Effector memory CD8-positive, alpha-beta T cell (primary cell): ENCODE measurements around the gene HIPK2.
"Not testable (repeated sequence)": the region's sequence is repeated elsewhere in the genome, so short reads cannot be mapped to it uniquely, and the experiment has no call there.

Experiments
- ATAC-seq: fragments of 150-1000 bp; cut with Tn5 transposase; replicated peaks from 2 replicates; pipeline ENCODE4 v1.10.0; 2021; ENCODE audit warnings: mild to moderate bottlenecking, moderate library complexity
- DNase-seq, 3 experiments: peaks; one replicate each; pipeline ENCODE4 v3.0.0; 2021
- H3K27ac Mint-ChIP-seq, 2 donors: one replicate each; pipeline ENCODE4 v1.8.0; 2022; ENCODE audit warnings: mild to moderate bottlenecking in 2 of 2, mixed read lengths in 2 of 2, moderate library complexity in 2 of 2
- H3K27me3 Mint-ChIP-seq, 2 donors: one replicate each; pipeline ENCODE4 v1.8.0; 2022; ENCODE audit warnings: mixed read lengths in 2 of 2
- H3K36me3 Mint-ChIP-seq: one replicate; pipeline ENCODE4 v1.8.0; 2022; ENCODE audit warnings: mild to moderate bottlenecking, moderate library complexity, mixed read lengths; ENCODE audit not compliant: insufficient read depth
- H3K4me1 Mint-ChIP-seq, 2 donors: one replicate each; pipeline ENCODE4 v1.8.0; 2022; ENCODE audit warnings: low read depth in 2 of 2, mixed read lengths in 2 of 2
- H3K4me3 Mint-ChIP-seq, 2 donors: one replicate each; pipeline ENCODE4 v1.8.0; 2022; ENCODE audit warnings: mild to moderate bottlenecking in 2 of 2, mixed read lengths in 2 of 2, moderate library complexity in 2 of 2
- H3K9me3 Mint-ChIP-seq, 2 donors: one replicate each; pipeline ENCODE4 v1.8.0; 2022; ENCODE audit warnings: mixed read lengths in 2 of 2

Gene HIPK2

DNA sequence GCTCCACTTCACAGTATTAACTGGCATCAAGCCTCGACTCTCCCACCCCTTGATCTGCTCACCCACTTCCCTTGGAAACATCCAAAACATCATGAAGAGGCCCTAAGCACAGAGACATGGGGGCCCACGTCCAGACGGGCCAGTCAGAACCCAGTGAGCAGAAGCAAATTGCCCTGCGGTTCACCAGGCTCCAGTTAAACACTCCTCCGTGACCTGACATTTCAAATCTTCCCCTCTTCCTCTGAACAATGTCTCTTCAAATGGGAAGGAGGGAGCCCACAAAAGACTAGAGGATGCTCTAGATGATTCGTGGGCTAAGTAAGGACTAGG is 209.5 kb downstream of the HIPK2 start:
- H3K27me3 Mint-ChIP-seq, result no peaks in the 10 kb centered on the region
- H3K27ac Mint-ChIP-seq, result no peak overlapping the region
- no peaks in the 10 kb centered on the region for H3K9me3 Mint-ChIP-seq
- DNase-seq, result no peak
- peaks cover 5% of the 10 kb centered on the region for H3K36me3 Mint-ChIP-seq
- no peaks in the 10 kb centered on the region for H3K4me1 Mint-ChIP-seq
- no peak overlapping the region for H3K4me3 Mint-ChIP-seq
- no peak for ATAC-seq

DNA sequence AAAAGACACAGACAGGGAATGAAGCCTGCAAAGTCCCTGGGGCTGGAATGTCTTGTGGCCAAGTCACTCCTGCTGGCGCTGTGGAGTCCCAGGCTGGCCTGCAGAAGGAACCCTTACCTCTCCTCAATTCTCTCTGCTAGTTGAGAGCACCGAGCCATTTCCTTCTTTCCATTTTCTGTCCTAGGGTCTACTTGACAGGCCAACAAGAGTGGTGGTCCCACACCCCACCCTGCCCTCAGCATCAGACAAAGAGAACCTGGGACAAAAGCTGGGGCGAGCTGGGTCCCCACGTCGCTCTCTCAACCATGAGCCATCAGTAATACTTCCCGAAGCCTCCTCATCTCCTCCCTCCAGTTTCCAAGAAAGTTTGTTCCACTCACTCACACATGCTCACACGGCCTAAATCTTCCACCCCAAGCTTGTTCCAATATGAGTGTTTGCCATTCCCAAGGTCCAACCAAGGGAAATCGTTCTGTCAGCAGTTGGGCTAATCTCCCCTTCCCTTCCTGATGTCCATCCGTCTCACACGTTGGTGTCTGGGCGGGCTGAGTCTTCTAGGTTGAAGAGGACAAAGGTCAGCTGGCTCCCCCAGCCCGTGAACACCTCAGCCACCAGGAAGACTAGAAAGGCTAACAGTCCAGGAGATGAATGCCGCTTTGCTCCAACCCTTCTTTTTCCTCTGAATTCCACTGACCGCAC is 210.0 kb downstream of the HIPK2 start:
- Mint-ChIP-seq H3K27ac (no peak overlapping the region), H3K4me1 (no peaks in the 10 kb centered on the region), H3K4me3 (no peak overlapping the region), H3K36me3 (no peaks in the 10 kb centered on the region), H3K27me3 (no peaks in the 10 kb centered on the region), H3K9me3 (no peaks in the 10 kb centered on the region)
- DNase-seq (no peak), ATAC-seq (no peak)

DNA sequence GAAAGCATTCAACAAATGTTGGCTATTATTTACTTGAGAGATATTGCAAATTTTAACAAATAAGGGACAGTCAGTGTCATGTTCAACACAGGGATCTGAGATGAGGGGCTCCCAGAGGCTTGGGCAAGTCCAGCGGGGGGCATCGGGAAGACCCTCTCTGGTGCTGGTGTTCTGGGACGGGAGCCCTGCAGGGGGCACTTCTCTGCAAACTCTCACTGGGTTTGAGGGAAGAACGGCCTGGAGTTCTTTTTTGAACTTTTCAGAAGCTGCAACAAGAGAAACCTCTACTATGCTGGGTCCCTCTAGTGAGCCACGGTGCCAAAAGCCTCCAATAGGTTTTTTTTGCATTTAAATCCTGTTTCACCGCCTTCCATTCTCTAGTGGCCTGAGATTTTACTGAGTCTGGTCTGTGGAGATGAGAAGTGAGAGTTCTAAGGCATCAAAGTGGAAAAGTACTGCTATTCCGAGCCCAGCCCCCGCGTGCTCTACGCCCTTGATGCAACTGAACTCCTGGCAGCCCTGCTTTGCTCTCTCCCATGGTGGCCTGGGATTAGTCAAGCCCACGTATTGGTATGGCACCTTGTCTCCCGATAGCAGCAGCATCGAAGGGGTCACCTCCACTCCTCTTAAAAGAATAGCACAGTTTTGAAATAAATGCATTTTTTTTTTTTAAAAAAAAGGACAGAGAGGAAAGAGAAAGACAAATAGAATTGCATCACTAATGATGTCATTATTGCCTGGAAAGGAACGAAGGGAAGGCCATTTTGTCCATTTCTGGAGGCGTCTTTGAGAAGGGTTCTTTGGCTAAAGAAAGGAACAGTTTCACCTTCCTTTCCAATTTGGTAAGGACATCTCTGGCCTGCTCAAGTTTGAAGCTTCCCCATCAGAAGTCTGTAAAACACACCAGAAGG is 210.8 kb downstream of the HIPK2 start:
- DNase-seq (no peak), ATAC-seq (no peak)
- Mint-ChIP-seq H3K4me3 (no peak overlapping the region), H3K9me3 (no peaks in the 10 kb centered on the region), H3K27ac (peak overlapping the region in 1 of 2 donors; percentile 6), H3K36me3 (no peaks in the 10 kb centered on the region), H3K27me3 (no peaks in the 10 kb centered on the region), H3K4me1 (no peaks in the 10 kb centered on the region)

DNA sequence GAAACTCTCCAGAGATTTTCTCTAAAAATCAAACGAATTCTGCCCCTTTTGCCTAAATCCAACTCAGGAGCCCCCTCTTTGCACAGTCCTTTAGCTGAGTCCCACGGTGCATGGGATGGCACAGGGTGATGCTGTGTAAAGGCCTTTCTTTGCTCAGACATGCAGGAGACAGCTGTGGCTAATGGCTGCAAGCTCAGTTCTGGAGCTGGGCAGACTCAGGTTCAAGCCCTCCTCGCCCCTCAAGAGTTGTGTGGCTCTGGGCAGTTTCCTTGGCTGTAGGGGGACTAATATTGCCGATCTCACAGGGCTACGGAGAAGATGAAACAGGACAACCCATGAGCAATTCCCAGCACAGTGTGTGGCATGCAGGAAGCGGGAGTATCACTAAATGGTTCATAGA is 211.7 kb downstream of the HIPK2 start:
- H3K27me3 Mint-ChIP-seq, result no peaks in the 10 kb centered on the region
- no peaks in the 10 kb centered on the region for H3K9me3 Mint-ChIP-seq
- no peak overlapping the region for H3K27ac Mint-ChIP-seq
- H3K36me3 Mint-ChIP-seq, result no peaks in the 10 kb centered on the region
- no peaks in the 10 kb centered on the region for H3K4me1 Mint-ChIP-seq
- DNase-seq, result no peak
- no peak for ATAC-seq
- no peak overlapping the region for H3K4me3 Mint-ChIP-seq

DNA sequence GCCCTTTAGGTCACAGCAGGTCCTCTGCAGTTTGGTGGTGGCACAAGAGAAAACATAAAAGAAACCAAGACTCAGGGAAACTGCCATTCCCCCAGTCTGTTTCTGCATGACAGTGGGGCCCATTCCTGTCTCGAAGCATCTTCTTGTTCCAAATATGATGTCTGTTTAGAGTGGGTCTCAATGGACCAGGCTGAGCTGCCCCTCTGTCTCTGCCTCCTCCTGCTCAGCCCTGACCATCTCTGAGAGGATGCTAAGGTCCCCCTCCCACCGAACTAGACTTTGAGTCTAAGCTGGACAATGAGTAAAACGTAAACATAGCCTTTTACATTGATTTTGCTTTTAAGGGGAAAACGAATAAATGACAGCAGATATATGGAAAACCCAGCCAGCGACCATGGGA is 213.9 kb downstream of the HIPK2 start:
- Mint-ChIP-seq H3K27ac (no peak overlapping the region), H3K27me3 (peaks cover 8 to 12% of the 10 kb centered on the region in 2 donors), H3K9me3 (no peaks in the 10 kb centered on the region), H3K4me3 (no peak overlapping the region), H3K36me3 (no peaks in the 10 kb centered on the region), H3K4me1 (no peaks in the 10 kb centered on the region)
- ATAC-seq (no peak), DNase-seq (no peak)

DNA sequence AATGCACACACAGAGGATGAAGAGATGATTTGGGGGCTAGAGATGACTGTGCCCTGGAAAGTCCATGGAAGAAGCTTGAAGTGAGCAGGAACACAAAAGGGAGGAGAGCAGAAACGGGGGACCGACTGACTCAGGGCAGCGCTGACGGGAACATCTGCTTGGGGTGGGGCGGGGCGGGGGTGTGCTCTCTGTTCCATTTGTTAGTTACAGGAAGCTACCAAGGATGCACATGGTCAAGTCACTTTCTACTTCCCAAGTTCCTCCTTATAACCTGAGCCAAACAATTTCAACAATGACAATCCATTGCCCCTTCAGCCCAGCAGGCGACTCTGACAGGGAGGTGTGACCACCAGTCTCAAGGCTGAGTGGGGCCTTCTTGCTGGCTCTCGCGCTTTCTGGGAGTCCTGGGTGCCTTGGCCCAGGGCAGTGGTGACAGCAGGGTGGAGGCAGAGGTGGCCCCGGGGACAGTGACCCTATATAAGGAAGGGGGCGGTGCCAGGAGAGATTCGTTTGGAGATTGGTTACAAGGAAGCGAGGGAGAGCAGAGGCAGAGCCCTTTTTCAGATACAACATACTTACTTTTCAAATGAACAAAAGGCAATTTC is 214.7 kb downstream of the HIPK2 start:
- DNase-seq (no peak), ATAC-seq (no peak)
- H3K4me1 Mint-ChIP-seq, result no peaks in the 10 kb centered on the region
- no peak overlapping the region for H3K4me3 Mint-ChIP-seq
- peaks cover 13 to 18% of the 10 kb centered on the region in 2 donors for H3K27me3 Mint-ChIP-seq
- no peaks in the 10 kb centered on the region for H3K9me3 Mint-ChIP-seq
- no peaks in the 10 kb centered on the region for H3K36me3 Mint-ChIP-seq
- no peak overlapping the region for H3K27ac Mint-ChIP-seq

DNA sequence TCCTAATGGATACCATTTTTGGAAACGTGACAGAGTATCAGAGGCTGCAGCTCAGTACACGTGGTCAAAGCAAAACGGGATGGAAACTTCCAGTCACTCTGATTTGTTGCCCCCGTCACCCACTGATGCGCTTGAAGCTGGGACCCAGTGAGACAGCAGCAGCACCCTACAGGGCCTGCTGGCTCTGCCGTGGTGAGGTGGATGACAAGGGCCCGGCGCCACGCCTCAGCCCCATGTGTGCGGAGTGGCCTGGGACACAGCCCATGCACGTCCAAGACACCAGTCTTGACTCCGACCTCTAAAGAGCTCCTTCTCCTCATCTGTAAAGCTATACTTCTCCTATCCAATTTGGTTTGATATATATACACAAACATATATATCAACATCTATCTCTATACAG is 215.3 kb downstream of the HIPK2 start:
- Mint-ChIP-seq H3K36me3 (no peaks in the 10 kb centered on the region), H3K4me1 (no peaks in the 10 kb centered on the region), H3K27me3 (peaks cover 19 to 23% of the 10 kb centered on the region in 2 donors), H3K4me3 (no peak overlapping the region), H3K9me3 (no peaks in the 10 kb centered on the region), H3K27ac (no peak overlapping the region)
- DNase-seq (no peak), ATAC-seq (no peak)

DNA sequence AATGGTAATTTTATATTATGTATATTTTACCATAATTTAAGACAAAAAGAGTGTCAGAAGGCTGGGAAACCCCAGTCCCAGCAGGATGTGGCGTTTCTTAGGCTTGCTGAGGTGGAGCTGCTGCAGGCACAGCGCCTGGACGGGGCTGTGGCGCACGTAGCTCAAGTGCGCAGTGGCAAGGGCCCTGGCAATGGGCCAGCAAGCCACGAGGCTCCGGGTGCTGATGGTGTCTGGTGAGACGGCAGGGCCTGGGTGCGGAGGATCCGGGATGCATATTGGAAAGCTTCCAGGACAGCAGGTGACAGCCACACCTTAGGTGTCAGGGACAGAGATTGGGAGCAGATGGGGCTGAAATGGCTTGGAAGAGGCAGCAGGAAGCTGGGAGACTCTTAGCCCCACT is 217.1 kb downstream of the HIPK2 start:
- peaks cover 24 to 28% of the 10 kb centered on the region in 2 donors for H3K27me3 Mint-ChIP-seq
- no peak overlapping the region for H3K27ac Mint-ChIP-seq
- no peaks in the 10 kb centered on the region for H3K36me3 Mint-ChIP-seq
- ATAC-seq, result no peak
- no peak for DNase-seq
- no peak overlapping the region for H3K4me3 Mint-ChIP-seq
- no peaks in the 10 kb centered on the region for H3K4me1 Mint-ChIP-seq
- H3K9me3 Mint-ChIP-seq, result no peaks in the 10 kb centered on the region

DNA sequence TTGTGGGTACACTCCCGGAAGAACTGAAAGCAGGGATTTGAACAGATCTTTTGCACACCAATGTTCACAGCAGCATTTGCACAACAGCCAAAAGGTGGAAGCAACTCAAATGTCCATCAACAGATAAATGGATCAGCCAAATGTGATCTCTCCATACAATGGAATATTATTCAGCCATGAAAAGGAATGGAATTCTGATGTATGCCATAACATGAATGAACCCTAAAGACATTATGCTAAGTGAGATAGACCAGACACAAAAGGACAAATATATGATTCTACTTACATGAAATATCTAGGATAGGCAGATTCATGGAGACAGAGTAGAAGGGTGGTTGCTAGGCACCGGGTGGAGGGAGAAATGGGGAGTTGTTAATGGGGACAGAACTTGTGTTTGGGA is 217.6 kb downstream of the HIPK2 start:
- Mint-ChIP-seq H3K36me3 (no peaks in the 10 kb centered on the region), H3K4me1 (no peaks in the 10 kb centered on the region), H3K4me3 (no peak overlapping the region), H3K27ac (no peak overlapping the region), H3K9me3 (no peaks in the 10 kb centered on the region), H3K27me3 (peaks cover 28 to 29% of the 10 kb centered on the region in 2 donors)
- ATAC-seq (no peak), DNase-seq (no peak)

DNA sequence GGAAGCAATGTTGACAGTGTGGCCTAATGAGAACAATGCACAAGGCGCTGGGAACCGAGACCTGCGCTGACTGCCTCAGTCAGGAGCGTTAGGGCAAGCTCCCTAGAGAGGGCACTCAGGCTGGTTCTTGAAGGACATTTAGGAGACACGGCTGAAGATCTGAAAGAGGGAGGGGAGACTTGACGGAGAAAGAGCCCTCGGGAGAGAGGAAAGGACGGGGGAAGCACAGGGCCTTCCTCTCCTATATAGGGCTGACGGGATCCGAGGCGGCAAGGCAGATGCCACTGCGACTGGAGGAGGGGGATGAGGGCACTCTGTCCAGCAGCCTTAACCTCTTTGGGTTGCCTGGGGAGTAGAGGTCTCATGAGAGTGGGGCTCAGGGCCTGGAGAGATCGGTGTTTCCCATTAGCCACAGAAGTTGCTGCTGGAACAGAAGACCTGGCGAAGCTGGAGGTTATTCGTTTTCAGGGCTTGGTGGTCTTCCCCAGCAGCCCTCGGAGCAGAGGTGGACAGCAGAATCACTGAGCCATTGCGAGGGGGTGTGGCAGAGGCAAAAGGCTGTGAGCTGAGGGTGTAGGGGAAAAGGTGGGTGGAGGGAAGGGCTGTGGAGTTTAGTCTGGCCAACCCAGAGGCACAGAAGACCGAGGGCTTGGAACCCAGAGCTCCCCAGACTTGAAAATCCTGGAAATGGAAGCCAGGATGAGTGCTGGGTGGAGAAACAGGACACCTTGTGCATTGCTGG is 218.3 kb downstream of the HIPK2 start:
- Mint-ChIP-seq H3K27ac (no peak overlapping the region), H3K4me1 (no peaks in the 10 kb centered on the region), H3K9me3 (no peaks in the 10 kb centered on the region), H3K36me3 (no peaks in the 10 kb centered on the region), H3K4me3 (no peak overlapping the region), H3K27me3 (peaks cover 35 to 36% of the 10 kb centered on the region in 2 donors)
- ATAC-seq, result no peak
- DNase-seq, result no peak

DNA sequence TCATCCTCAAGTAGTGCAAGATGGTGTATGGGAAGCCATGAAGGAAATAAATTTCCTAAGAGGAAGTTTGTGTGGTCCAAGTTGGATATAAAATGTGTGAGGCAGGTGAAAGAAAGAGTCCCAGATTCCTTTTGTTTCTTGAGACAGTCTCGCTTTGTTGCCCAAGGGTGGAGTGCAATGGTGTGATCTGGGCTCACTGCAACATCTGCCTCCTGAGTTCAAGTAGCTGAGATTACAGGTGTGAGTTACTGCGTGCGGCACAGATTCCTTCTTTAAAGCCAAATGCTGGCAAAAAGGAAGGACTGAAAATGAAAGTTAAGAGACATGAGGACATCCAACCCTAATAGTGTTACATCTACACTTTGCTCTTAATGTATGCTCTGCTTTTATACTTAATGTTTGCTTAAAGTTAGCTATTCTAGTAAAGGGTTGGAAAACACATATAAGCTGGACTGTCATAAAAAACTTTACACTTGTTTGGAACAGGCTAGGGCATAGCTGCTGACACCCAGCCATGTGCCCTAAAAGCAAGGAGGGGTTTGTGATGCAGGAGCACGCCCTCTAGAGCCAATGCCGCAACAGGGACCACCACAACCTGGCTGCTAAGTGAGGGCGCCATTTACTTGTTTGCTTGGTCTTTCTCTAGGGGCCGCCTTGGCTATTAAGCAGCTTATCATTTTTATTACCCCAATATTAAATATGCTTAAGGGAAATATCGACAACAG is 219.8 kb downstream of the HIPK2 start:
- H3K27ac Mint-ChIP-seq, result no peak overlapping the region
- no peaks in the 10 kb centered on the region for H3K9me3 Mint-ChIP-seq
- ATAC-seq (no peak), DNase-seq (no peak)
- no peak overlapping the region for H3K4me3 Mint-ChIP-seq
- no peaks in the 10 kb centered on the region for H3K36me3 Mint-ChIP-seq
- no peaks in the 10 kb centered on the region for H3K4me1 Mint-ChIP-seq
- H3K27me3 Mint-ChIP-seq, result peaks cover 42 to 50% of the 10 kb centered on the region in 2 donors

DNA sequence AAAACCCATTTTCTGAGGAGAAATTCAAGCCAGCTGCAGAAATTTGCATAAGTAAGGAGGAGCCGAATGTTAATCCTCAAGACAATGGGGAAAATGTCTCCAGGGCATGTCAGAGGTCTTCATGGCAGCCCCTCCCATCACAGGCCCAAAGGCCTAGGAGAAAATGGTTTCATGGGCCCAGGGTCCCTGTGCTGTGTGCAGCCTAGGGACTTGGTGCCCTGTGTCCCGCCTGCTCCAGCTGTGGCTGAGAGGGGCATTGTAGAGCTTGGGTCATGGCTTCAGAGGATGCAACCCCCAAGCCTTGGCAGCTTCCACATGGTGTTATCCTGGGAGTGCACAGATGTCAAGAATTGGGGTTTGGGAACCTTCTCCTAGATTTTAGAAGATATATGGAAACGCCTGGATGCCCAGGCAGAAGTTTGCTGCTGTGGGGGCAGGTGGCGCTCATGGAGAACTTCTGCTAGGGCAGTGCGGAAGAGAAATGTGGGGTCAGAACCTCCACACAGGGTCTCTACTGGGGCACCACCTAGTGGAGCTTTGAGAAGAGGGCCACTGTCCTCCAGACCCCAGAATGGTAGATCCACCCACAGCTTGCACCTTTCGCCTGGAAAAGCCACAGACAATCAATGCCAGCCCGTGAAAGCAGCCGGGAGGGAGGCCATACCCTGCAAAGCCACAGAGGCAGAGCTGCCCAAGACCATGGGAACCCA is 223.7 kb downstream of the HIPK2 start:
- H3K36me3 Mint-ChIP-seq, H3K4me3 Mint-ChIP-seq, ATAC-seq, H3K9me3 Mint-ChIP-seq, DNase-seq, H3K4me1 Mint-ChIP-seq, H3K27ac Mint-ChIP-seq: not testable (repeated sequence)
- peaks cover 37 to 41% of the 10 kb centered on the region in 2 donors for H3K27me3 Mint-ChIP-seq
